WTC11 (cell line): ENCODE measurements around the gene MOCS1. TPM values are rescaled to one million over a fixed set of nuclear protein-coding genes. Genes with fewer than 3 reads are reported as not detected.

Experiments
- ATAC-seq: fragments of 200-7000 bp; cut with Tn5 transposase; 2 replicates; pipeline ENCODE4 v1.10.0; 2021; ENCODE audit warnings: mild to moderate bottlenecking, moderate library complexity
- CTCF ChIA-PET: fragments of 300-600 bp; sonication (Branson Sonifier 250); formaldehyde crosslinking; loops from one replicate; lab custom pipeline; 2021; ENCODE audit warnings: antibody characterized with exemption; lab: Charles Lee
- POLR2A ChIA-PET: fragments of 350-600 bp; sonication (Branson Sonifier 250); formaldehyde crosslinking; loops from one replicate; lab custom pipeline; 2021; ENCODE audit warnings: antibody characterized with exemption; lab: Charles Lee
- DNase-seq: peaks from one replicate; pipeline ENCODE4 v3.0.0; 2021; ENCODE audit warnings: low spot score
- H3K27ac Mint-ChIP-seq: 2 replicates; pipeline ENCODE4 v1.8.0; 2021; ENCODE audit warnings: mixed read lengths
- H3K27me3 Mint-ChIP-seq: 2 replicates; pipeline ENCODE4 v1.8.0; 2021; ENCODE audit warnings: low read depth, mild to moderate bottlenecking, moderate library complexity, mixed read lengths
- H3K36me3 Mint-ChIP-seq: 2 replicates; pipeline ENCODE4 v1.8.0; 2021; ENCODE audit warnings: mixed read lengths
- H3K4me1 Mint-ChIP-seq: 2 replicates; pipeline ENCODE4 v1.8.0; 2022; ENCODE audit warnings: mixed read lengths
- H3K4me3 Mint-ChIP-seq: 2 replicates; pipeline ENCODE4 v1.8.0; 2021; ENCODE audit warnings: mild to moderate bottlenecking, moderate library complexity, mixed read lengths
- H3K9me3 Mint-ChIP-seq: 2 replicates; pipeline ENCODE4 v1.8.0; 2021; ENCODE audit warnings: mixed read lengths
- CREM ChIP-seq: sonication (generic); formaldehyde crosslinking; IDR thresholded peaks from 2 replicates; pipeline ENCODE4 v1.8.1; 2022; ENCODE audit warnings: mild to moderate bottlenecking, missing genetic modification reagents, moderate library complexity
- FOXJ3 ChIP-seq: sonication (generic); formaldehyde crosslinking; IDR thresholded peaks from 2 replicates; pipeline ENCODE4 v1.9.0; 2021; ENCODE audit warnings: missing genetic modification reagents, mild to moderate bottlenecking, borderline replicate concordance
- IRF1 ChIP-seq: sonication (generic); formaldehyde crosslinking; IDR thresholded peaks from 2 replicates; pipeline ENCODE4 v1.8.0; 2023; ENCODE audit warnings: missing genetic modification reagents
- IRF2 ChIP-seq: sonication (generic); formaldehyde crosslinking; IDR thresholded peaks from 2 replicates; pipeline ENCODE4 v1.8.0; 2022; ENCODE audit warnings: low read depth, missing genetic modification reagents, borderline replicate concordance
- KAT7 ChIP-seq: sonication (generic); formaldehyde crosslinking; IDR thresholded peaks from 2 replicates; pipeline ENCODE4 v1.8.1; 2023; ENCODE audit warnings: missing genetic modification reagents, mild to moderate bottlenecking, borderline replicate concordance
- MLX ChIP-seq: sonication (generic); formaldehyde crosslinking; IDR thresholded peaks from 2 replicates; pipeline ENCODE4 v1.8.1; 2023; ENCODE audit warnings: mild to moderate bottlenecking, missing genetic modification reagents, moderate library complexity
- MYBL2 ChIP-seq: sonication (generic); formaldehyde crosslinking; IDR thresholded peaks from 2 replicates; pipeline ENCODE4 v1.8.1; 2023; ENCODE audit warnings: mild to moderate bottlenecking, moderate library complexity, missing genetic modification reagents
- NFATC4 ChIP-seq: fragments of 250-450 bp; sonication (Bioruptor Pico); IDR thresholded peaks from 2 replicates; pipeline ENCODE4 v1.9.0; 2021; ENCODE audit warnings: mild to moderate bottlenecking
- NFE2L1 ChIP-seq: sonication (generic); formaldehyde crosslinking; IDR thresholded peaks from 2 replicates; pipeline ENCODE4 v1.8.1; 2023; ENCODE audit warnings: missing genetic modification reagents
- NFYB ChIP-seq: sonication (generic); formaldehyde crosslinking; conservative IDR thresholded peaks from 2 replicates; pipeline ENCODE4 v1.8.0; 2022; ENCODE audit warnings: low read depth, missing genetic modification reagents
- NR1H2 ChIP-seq: sonication (generic); formaldehyde crosslinking; IDR thresholded peaks from 2 replicates; pipeline ENCODE4 v1.9.0; 2021; ENCODE audit warnings: mild to moderate bottlenecking, moderate library complexity, missing genetic modification reagents
- PRDM15 ChIP-seq: sonication (generic); formaldehyde crosslinking; IDR thresholded peaks from 2 replicates; pipeline ENCODE4 v1.8.0; 2022; ENCODE audit warnings: missing genetic modification reagents
- TEAD4 ChIP-seq: sonication (generic); formaldehyde crosslinking; IDR thresholded peaks from 2 replicates; pipeline ENCODE4 v1.8.0; 2022; ENCODE audit warnings: mild to moderate bottlenecking, missing genetic modification reagents
- TP53 ChIP-seq: sonication (generic); formaldehyde crosslinking; IDR thresholded peaks from 2 replicates; pipeline ENCODE4 v1.8.1; 2023; ENCODE audit warnings: mild to moderate bottlenecking, missing genetic modification reagents
- ZNF263 ChIP-seq: sonication (generic); formaldehyde crosslinking; IDR thresholded peaks from 2 replicates; pipeline ENCODE4 v1.8.1; 2022; ENCODE audit warnings: low read depth, mild to moderate bottlenecking, moderate library complexity, missing genetic modification reagents
- ZNF425 ChIP-seq: fragments of 250-450 bp; sonication (Bioruptor Pico); conservative IDR thresholded peaks from 2 replicates; pipeline ENCODE4 v1.9.0; 2021; ENCODE audit warnings: mild to moderate bottlenecking
- total RNA-seq: library from RNA; stranded (reverse); gene quantifications from 3 replicates; pipeline ENCODE4 v1.2.3, GENCODE V29; 2021
- TF ChIP-seq, protein P1 (sequence below): sonication (generic); formaldehyde crosslinking; IDR thresholded peaks from 2 replicates; pipeline ENCODE4 v1.8.1; 2022; ENCODE audit warnings: mild to moderate bottlenecking, moderate library complexity, missing genetic modification reagents
- TF ChIP-seq, protein P2 (sequence below): sonication (generic); formaldehyde crosslinking; IDR thresholded peaks from 2 replicates; pipeline ENCODE4 v1.8.0; 2022; ENCODE audit warnings: mild to moderate bottlenecking, missing genetic modification reagents
- TF ChIP-seq, protein P3 (sequence below): fragments of 200-600 bp; IDR thresholded peaks from 2 replicates; pipeline ENCODE4 v1.8.0; 2022; ENCODE audit warnings: antibody characterized with exemption
- TF ChIP-seq, protein P4 (sequence below): sonication (generic); formaldehyde crosslinking; IDR thresholded peaks from 2 replicates; pipeline ENCODE4 v1.8.1; 2022; ENCODE audit warnings: low read depth, missing genetic modification reagents, borderline replicate concordance

MOCS1 gene
- total RNA-seq, 1 experiment from 2014 or later = 18.5 TPM

DNA sequence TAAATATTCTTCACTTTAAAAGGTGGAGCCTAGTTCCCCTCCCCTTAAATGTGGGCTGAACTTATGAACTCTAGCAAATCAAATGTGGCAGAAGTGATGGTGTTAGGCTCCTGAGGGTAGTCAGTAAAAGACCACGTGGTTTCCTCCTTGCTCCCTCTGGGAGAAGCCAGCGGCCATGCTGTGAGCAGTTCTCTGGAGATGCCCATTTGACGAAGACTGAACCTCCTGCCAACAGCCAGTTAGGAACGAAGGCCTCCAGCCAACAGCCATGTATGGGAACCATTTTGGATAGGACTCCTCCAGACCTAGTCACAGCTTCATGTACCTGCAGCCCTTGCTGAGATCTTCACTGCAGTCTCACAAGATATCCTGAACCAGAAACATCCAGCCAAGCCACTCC, 7.6 kb upstream of the MOCS1 start (continued):
- TF ChIP-seq TEAD4 (CRISPR knock-in tag) (no peak), NFE2L1 (CRISPR knock-in tag) (no peak), KAT7 (no peak), TP53 (CRISPR knock-in tag) (no peak), PRDM15 (CRISPR knock-in tag) (no peak)

- H3K36me3 Mint-ChIP-seq = no peaks in the 10 kb centered on the region
- ATAC-seq = no peak
- H3K4me3 Mint-ChIP-seq = no peak overlapping the region
- H3K4me1 Mint-ChIP-seq = peaks cover 19% of the 10 kb centered on the region
- CTCF ChIA-PET = no interaction called here
- POLR2A ChIA-PET = no interaction called here
- no peaks in the 10 kb centered on the region for H3K9me3 Mint-ChIP-seq
- peaks cover 5% of the 10 kb centered on the region; the same call in 1 of the 2 replicates for H3K27me3 Mint-ChIP-seq
- DNase-seq = no peak
- H3K27ac Mint-ChIP-seq = no peak overlapping the region
- TF ChIP-seq, protein P1, sequence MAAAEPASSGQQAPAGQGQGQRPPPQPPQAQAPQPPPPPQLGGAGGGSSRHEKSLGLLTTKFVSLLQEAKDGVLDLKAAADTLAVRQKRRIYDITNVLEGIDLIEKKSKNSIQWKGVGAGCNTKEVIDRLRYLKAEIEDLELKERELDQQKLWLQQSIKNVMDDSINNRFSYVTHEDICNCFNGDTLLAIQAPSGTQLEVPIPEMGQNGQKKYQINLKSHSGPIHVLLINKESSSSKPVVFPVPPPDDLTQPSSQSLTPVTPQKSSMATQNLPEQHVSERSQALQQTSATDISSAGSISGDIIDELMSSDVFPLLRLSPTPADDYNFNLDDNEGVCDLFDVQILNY (CRISPR knock-in tag) = no peak
- TF ChIP-seq NFATC4 (CRISPR knock-in tag) (no peak), MYBL2 (no peak), IRF2 (no peak), FOXJ3 (CRISPR knock-in tag) (no peak), NR1H2 (no peak), MLX (CRISPR knock-in tag) (no peak), TP53 (CRISPR knock-in tag) (no peak), NFYB (CRISPR knock-in tag) (no peak), ZNF263 (no peak), PRDM15 (CRISPR knock-in tag) (no peak), CREM (CRISPR knock-in tag) (no peak), IRF1 (CRISPR knock-in tag) (no peak), ZNF425 (no peak)
- TF ChIP-seq, protein P2, sequence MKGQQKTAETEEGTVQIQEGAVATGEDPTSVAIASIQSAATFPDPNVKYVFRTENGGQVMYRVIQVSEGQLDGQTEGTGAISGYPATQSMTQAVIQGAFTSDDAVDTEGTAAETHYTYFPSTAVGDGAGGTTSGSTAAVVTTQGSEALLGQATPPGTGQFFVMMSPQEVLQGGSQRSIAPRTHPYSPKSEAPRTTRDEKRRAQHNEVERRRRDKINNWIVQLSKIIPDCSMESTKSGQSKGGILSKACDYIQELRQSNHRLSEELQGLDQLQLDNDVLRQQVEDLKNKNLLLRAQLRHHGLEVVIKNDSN (CRISPR knock-in tag) = no peak
- TF ChIP-seq, protein P3, sequence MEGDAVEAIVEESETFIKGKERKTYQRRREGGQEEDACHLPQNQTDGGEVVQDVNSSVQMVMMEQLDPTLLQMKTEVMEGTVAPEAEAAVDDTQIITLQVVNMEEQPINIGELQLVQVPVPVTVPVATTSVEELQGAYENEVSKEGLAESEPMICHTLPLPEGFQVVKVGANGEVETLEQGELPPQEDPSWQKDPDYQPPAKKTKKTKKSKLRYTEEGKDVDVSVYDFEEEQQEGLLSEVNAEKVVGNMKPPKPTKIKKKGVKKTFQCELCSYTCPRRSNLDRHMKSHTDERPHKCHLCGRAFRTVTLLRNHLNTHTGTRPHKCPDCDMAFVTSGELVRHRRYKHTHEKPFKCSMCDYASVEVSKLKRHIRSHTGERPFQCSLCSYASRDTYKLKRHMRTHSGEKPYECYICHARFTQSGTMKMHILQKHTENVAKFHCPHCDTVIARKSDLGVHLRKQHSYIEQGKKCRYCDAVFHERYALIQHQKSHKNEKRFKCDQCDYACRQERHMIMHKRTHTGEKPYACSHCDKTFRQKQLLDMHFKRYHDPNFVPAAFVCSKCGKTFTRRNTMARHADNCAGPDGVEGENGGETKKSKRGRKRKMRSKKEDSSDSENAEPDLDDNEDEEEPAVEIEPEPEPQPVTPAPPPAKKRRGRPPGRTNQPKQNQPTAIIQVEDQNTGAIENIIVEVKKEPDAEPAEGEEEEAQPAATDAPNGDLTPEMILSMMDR = no peak
- TF ChIP-seq, protein P4, sequence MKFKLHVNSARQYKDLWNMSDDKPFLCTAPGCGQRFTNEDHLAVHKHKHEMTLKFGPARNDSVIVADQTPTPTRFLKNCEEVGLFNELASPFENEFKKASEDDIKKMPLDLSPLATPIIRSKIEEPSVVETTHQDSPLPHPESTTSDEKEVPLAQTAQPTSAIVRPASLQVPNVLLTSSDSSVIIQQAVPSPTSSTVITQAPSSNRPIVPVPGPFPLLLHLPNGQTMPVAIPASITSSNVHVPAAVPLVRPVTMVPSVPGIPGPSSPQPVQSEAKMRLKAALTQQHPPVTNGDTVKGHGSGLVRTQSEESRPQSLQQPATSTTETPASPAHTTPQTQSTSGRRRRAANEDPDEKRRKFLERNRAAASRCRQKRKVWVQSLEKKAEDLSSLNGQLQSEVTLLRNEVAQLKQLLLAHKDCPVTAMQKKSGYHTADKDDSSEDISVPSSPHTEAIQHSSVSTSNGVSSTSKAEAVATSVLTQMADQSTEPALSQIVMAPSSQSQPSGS (CRISPR knock-in tag) = no peak
Measured at GRCh38 chr6:39941138-39941537, 6.9 kb upstream of the MOCS1 start.
